Activated naive CD4-positive, alpha-beta T cell treated with Interleukin-2 at 50 U/mL for 16 hours (primary cell): ENCODE data around the gene COX10.
"Not testable (repeated sequence)": the region's sequence is repeated elsewhere in the genome, so short reads cannot be mapped to it uniquely, and the experiment has no call there.

Experiments
- DNase-seq: peaks from one replicate; pipeline ENCODE4 v3.0.0-alpha.2; 2020

Gene COX10

GRCh38 chr17:14125518-14126137 lies 56.3 kb downstream of the COX10 start:
- DNase-seq: no peak

- DNase-seq: no peak
Measured at GRCh38 chr17:14133104-14133503, 63.8 kb downstream of the COX10 start.

GRCh38 chr17:14134456-14134855 lies 65.2 kb downstream of the COX10 start:
- no peak for DNase-seq

- DNase-seq: no peak
Measured at GRCh38 chr17:14135906-14136590, 66.7 kb downstream of the COX10 start.

- DNase-seq: no peak
Measured at GRCh38 chr17:14138649-14139048, 69.3 kb downstream of the COX10 start.

- DNase-seq: no peak
Measured at GRCh38 chr17:14143688-14144087, 74.4 kb downstream of the COX10 start.

- no peak for DNase-seq
Measured at GRCh38 chr17:14144508-14144907, 75.2 kb downstream of the COX10 start.

- no peak for DNase-seq
Measured at GRCh38 chr17:14149751-14150150, 80.4 kb downstream of the COX10 start.

GRCh38 chr17:14150619-14151018 lies 81.3 kb downstream of the COX10 start:
- DNase-seq: no peak

GRCh38 chr17:14152721-14153120 lies 83.4 kb downstream of the COX10 start:
- DNase-seq: no peak

- DNase-seq: no peak
Measured at GRCh38 chr17:14153374-14153773, 84.1 kb downstream of the COX10 start.

GRCh38 chr17:14156689-14157088 lies 87.4 kb downstream of the COX10 start:
- DNase-seq: no peak

- no peak for DNase-seq
Measured at GRCh38 chr17:14157822-14158221, 88.5 kb downstream of the COX10 start.

GRCh38 chr17:14158707-14159106 lies 89.4 kb downstream of the COX10 start:
- DNase-seq: no peak

GRCh38 chr17:14161419-14161818 lies 92.1 kb downstream of the COX10 start:
- no peak for DNase-seq

- no peak for DNase-seq
Measured at GRCh38 chr17:14165616-14166015, 96.3 kb downstream of the COX10 start.

GRCh38 chr17:14167831-14168230 lies 98.5 kb downstream of the COX10 start:
- DNase-seq: not testable (repeated sequence)

GRCh38 chr17:14168582-14168981 lies 99.3 kb downstream of the COX10 start:
- no peak for DNase-seq

GRCh38 chr17:14169287-14169686 lies 100.0 kb downstream of the COX10 start:
- DNase-seq: no peak

- DNase-seq: no peak
Measured at GRCh38 chr17:14169901-14170300, 100.6 kb downstream of the COX10 start.

GRCh38 chr17:14176989-14177388 lies 107.7 kb downstream of the COX10 start:
- not testable (repeated sequence) for DNase-seq

GRCh38 chr17:14177801-14178200 lies 108.5 kb downstream of the COX10 start:
- DNase-seq: not testable (repeated sequence)

GRCh38 chr17:14179951-14180350 lies 110.6 kb downstream of the COX10 start:
- not testable (repeated sequence) for DNase-seq

- DNase-seq: not testable (repeated sequence)
Measured at GRCh38 chr17:14182084-14182483, 112.8 kb downstream of the COX10 start.

- not testable (repeated sequence) for DNase-seq
Measured at GRCh38 chr17:14184536-14184935, 115.2 kb downstream of the COX10 start.
